Fibroblast of villous mesenchyme (primary cell): ENCODE data around the gene DIPK1B. TPM values are rescaled to one million over a fixed set of nuclear protein-coding genes. Genes with fewer than 3 reads are reported as not detected.
A peak's percentile ranks its signal among the peaks of the same experiment; 100 is the strongest.

ENCODE experiments used
- DNase-seq: peaks from one replicate; pipeline ENCODE4 v3.0.0-alpha.2; 2010; ENCODE audit warnings: low read depth
- H3K4me3 ChIP-seq: 2 replicates; pipeline ENCODE4 v1.5.1; 2011; ENCODE audit warnings: low read depth, mild to moderate bottlenecking, low read length
- total RNA-seq: library from RNA; depleted of rRNA; stranded (reverse); fragments of >200 nt; gene quantifications from 2 replicates; pipeline ENCODE4 v1.2.3, GENCODE V29; 2012
- TF ChIP-seq, protein P1 (sequence below): IDR thresholded peaks from 2 replicates; pipeline ENCODE4 v1.5.1; 2012; ENCODE audit warnings: low read depth, mild to moderate bottlenecking, low read length; ENCODE audit not compliant: insufficient read depth

The DIPK1B gene
- under 0.01 and 0.43 TPM in 2 replicates for total RNA-seq

DNA sequence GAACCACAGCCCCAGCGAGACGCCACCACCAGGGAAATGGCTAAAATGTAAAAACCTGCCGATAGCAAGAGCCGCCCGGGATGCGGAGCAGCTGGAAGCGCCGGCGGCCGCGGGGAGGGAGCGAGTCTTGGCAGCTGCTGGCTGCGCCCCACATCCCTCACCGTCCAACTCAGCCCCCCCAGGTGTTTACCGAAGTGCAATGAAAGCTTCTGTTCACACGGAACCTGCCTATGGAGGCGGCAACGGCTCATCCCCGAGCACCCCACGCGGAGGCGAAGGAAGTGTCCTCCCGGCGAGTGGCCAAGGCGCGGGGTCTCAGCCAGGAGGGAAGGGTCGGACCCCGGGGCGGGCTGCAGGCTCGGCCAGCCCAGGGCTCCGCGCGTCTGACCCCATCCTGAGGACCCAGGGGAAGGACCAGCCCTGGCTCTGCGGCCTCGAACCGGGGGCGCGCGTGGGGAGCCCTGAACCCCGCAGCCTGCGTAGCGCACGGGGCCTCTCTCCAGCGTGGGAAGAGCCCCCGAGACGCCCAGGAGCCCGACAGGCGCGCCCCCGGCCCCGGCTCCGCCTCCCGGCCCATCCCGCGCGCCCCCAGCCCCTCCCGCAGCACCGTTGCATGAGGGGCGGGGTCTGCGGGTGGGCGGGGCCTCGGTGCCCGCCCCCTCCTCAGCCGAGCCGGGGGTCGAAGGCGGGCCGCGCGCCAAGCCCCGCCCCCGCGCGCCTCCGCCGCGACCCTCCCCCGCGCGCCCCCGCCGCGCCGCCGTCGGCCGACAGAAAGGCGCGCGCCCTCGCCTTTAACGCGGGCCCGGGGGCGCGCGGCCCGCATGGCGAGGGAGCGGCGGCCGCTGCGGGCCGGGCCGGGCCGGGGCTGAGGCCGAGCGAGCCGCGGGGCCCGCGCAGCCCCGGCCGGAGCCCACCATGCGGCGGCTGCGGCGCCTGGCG, at the start of gene DIPK1B:
TSS of gene DIPK1B (plus strand) at position 822 of the 939 bp plus-strand sequence. CDS start at position 916, 94 bp downstream.
- H3K4me3 ChIP-seq: peak within 1 kb of the TSS; percentile 41
- no peak for DNase-seq
- TF ChIP-seq, protein P1, sequence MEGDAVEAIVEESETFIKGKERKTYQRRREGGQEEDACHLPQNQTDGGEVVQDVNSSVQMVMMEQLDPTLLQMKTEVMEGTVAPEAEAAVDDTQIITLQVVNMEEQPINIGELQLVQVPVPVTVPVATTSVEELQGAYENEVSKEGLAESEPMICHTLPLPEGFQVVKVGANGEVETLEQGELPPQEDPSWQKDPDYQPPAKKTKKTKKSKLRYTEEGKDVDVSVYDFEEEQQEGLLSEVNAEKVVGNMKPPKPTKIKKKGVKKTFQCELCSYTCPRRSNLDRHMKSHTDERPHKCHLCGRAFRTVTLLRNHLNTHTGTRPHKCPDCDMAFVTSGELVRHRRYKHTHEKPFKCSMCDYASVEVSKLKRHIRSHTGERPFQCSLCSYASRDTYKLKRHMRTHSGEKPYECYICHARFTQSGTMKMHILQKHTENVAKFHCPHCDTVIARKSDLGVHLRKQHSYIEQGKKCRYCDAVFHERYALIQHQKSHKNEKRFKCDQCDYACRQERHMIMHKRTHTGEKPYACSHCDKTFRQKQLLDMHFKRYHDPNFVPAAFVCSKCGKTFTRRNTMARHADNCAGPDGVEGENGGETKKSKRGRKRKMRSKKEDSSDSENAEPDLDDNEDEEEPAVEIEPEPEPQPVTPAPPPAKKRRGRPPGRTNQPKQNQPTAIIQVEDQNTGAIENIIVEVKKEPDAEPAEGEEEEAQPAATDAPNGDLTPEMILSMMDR: no peak

DNA sequence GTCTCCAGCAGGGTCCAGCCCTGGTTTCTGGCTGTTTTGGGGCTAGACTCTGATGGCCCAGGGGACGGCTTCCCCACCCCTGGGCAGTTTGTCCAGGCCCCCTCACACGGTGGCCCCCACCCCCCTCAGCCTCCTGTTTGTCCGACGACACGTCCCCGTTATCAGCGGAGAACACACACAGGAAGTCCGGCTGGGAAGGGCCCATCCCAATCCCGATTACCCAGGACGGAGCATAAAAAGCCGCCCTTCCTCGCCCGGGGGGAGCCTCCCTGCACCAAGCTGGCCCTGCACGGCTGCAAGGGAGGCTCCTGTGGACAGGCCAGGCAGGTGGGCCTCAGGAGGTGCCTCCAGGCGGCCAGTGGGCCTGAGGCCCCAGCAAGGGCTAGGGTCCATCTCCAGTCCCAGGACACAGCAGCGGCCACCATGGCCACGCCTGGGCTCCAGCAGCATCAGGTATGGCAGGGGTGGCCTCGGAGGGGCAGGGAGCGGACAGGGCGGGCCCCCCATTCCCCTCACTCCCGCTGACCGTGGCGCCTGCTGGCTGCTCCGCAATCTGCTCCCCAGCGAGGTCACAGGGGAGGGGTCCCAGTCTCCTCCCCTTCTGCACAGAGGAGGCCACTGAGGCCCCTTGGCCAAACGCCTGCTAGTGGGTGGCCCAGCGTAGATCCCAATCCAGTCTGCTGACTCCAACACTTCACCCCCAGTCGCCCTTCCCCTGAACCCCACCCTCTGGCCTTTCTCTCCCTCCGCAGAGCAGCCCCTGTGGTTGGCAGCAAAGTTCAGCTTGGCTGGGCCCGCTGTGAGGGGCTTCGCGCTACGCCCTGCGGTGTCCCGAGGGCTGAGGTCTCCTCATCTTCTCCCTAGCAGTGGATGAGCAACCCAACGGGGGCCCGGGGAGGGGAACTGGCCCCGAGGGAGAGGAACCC, 49.5 kb upstream of the DIPK1B start, which contains the start of gene EGFL7:
TSS of gene EGFL7 (plus strand) at position 261 of the 926 bp plus-strand sequence. CDS start 5,367 bp downstream, outside the sequence.
- no peak for DNase-seq
- TF ChIP-seq, protein P1: no peak

DNA sequence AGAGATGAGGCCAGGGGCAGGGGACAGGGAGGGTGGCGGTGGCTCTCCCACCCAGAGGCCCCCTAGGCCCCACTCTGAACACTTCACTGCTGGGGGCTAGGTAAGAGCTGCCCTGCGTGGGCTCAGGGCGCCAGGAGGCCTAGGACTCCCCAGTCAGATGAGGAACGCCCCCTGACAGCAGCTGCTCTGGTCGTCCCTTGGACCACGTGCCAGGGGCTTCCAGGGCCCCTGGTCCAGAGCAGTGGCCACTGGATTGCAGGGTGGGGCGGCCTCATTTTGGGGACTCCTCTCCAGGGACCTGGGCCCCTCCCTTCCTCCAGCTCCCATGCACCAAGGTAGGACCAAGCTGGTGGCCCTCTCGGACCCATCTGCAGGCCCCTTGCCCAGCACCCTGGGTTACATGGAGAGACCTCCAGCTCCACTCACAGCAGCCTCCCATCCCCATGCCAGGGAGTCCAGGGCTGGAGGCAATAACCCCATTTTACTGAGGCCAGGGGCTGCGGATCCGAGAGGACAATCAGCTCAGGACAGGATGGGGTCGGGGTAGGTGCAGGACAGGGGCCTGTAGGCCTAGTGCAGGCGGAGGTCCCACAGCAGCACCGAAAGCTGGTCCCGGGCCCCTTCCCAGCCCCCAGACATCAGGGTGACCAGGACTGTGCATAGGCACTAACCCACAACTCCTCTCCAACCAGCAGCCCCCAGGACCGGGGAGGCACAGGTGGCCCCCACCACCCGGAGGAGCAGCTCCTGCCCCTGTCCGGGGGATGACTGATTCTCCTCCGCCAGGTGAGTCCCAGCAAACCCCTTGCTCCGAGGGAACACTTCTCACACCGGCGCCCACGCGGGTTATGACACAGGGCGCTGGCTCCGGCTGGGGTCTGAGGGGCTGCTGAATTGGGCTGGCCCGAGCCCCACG, 48.1 kb upstream of the DIPK1B start:
- H3K4me3 ChIP-seq: no peak overlapping the region
- TF ChIP-seq, protein P1: no peak
- no peak for DNase-seq

More for the DNA sequence above, 49.5 kb upstream of the DIPK1B start, which contains the start of gene EGFL7:
- no peak within 1 kb of the TSS for H3K4me3 ChIP-seq

DNA sequence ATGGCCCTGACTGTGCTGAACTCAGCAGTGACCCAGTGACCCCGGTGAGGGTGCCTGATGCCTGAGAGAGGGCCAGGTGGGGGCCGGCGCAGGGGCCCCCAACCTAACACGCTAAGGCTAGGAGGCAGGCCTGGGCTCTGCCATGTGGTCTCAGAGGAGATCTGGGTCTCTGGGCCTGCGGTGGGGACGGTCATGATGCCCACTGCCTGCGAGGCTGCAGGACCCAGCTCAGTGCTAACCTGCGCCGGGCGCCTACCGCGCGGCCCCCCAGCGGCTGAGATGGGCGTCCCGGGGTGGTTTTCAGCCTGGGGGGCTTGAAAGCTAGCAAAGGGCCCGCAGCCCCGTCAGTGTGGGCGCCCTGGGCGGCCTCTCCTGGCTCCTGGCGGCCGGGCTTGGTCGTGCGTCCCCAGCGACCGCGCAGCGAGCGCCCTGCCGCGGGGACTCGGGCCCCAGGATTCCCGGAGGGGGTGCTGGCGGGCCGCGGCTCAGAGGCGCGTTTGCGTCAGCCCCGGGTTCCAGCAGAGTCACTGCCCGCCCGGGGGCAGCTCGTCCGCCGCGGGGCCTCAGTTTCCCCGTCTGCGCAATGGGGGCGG, 47.2 kb upstream of the DIPK1B start:
- DNase-seq: peak; percentile 19
- TF ChIP-seq, protein P1: peak; percentile 43
- peak overlapping the region; percentile 46 for H3K4me3 ChIP-seq

DNA sequence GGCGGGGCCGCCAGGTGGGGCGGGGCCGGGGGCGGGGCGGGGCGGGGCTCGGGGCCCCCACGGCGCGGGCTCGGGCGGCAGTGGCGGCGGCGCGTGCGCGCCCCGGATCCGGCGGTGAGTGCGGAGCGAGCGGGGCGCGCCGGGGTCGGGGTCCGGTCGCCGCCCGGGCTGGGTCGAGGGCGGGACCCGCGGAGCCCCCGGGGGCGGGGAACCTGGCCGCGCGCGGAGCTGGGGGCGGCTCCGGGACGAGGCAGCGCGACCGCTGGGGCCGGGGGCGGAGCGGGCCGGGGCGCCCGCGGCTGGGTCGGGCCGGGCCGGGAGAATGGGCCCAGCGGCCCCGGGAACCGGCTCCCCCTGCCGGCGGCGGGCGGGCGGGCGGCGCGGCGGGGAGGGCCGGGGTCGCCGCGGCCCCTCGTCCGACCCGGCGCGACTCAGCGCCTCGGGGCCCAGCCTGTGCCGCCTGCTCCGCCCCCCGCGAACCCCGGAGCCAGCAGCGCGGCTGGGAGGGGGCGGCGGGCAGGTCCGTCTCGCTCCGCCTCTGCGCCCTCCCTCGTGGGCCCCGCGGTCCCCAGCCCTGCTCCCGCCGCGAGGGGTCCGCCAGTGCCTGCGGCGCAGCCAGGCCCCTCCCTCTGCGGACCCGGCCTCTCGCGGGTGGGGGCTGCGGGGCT, 46.5 kb upstream of the DIPK1B start:
- TF ChIP-seq, protein P1: no peak
- H3K4me3 ChIP-seq: peak overlapping the region; percentile 46

More for the DNA sequence above, 46.5 kb upstream of the DIPK1B start:
- DNase-seq: no peak
